ENCODE measurements around the gene RDM1.
A peak's percentile ranks its signal among the peaks of the same experiment; 100 is the strongest.

DNA sequence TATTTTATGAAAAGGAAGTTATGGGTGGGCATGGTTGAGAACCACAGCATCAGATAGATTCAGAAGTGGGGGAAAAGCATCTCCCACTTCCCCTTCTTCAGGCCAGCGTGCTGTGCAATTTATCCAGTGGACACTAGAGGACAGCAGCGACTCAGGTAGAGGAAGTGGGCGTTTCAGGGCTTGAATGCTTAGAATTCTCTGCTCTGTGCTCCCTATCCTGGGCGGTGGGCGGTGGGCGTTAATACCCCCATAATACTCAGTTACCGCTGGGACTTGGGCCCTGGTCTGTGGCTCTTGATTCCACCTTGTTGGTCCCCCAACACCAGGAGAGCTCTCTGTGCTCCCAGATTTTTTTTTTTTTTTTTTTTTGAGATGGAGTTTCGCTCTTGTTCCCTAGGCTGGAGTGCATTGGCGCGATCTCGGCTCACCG, 16.6 kb upstream of the RDM1 start:
- TF ChIP-seq EZH2phosphoT487 (IDR thresholded peaks at IDR 0.05; ENCODE audit: borderline replicate concordance) (no peak), POLR2A (IDR thresholded peaks at IDR 0.05; ENCODE audit: borderline replicate concordance, extremely low read depth, insufficient read depth, insufficient read length) (no peak), EZH2 (IDR thresholded peaks at IDR 0.05) (no peak), REST (IDR thresholded peaks at IDR 0.05; ENCODE audit: low read depth) (no peak), MAX (IDR thresholded peaks at IDR 0.05) (no peak), ELF1 (IDR thresholded peaks at IDR 0.05; ENCODE audit: borderline replicate concordance, low read depth) (peak; percentile 35; the same call in 1 of the 2 replicates), CTCF (IDR thresholded peaks at IDR 0.05 in 2 of 3, conservative IDR thresholded peaks at IDR 0.05 in 1 of 3; ENCODE audit: borderline replicate concordance in 1 of 3, insufficient read depth in 1 of 3, low read depth in 2 of 3, low read length in 2 of 3) (peak; percentile 49 to 86 (median 74); a peak in 5 of 6 replicates), CBX3 (IDR thresholded peaks at IDR 0.05; ENCODE audit: low read depth) (no peak), RAD21 (IDR thresholded peaks at IDR 0.05; ENCODE audit: low read depth) (peak; percentile 76), ZBTB33 (IDR thresholded peaks at IDR 0.05; ENCODE audit: extremely low read depth, insufficient replicate concordance, low read length) (no peak), POLR2AphosphoS5 (IDR thresholded peaks at IDR 0.05; ENCODE audit: low read depth, low read length) (no peak)
